ENCODE measurements around the gene COL28A1.
"Not testable (repeated sequence)": the region's sequence is repeated elsewhere in the genome, so short reads cannot be mapped to it uniquely, and the experiment has no call there.

COL28A1 gene

GRCh38 chr7:7516156-7516555 lies 19.5 kb downstream of the COL28A1 start:
- DNase-seq: no peak

- DNase-seq: no peak
These were observed 22.6 kb downstream of the COL28A1 start for GRCh38 chr7:7512861-7513597.

- no peak for DNase-seq
These were observed 24.9 kb downstream of the COL28A1 start for GRCh38 chr7:7510794-7511193.

GRCh38 chr7:7505915-7506314 lies 29.8 kb downstream of the COL28A1 start:
- no peak for DNase-seq

GRCh38 chr7:7504910-7505704 lies 30.6 kb downstream of the COL28A1 start:
- DNase-seq: no peak

GRCh38 chr7:7499892-7500291 lies 35.8 kb downstream of the COL28A1 start:
- DNase-seq: no peak

- no peak for DNase-seq
These were observed 36.8 kb downstream of the COL28A1 start for GRCh38 chr7:7498856-7499255.

- no peak for DNase-seq
These were observed 39.4 kb downstream of the COL28A1 start for GRCh38 chr7:7496311-7496710.

GRCh38 chr7:7495171-7495570 lies 40.5 kb downstream of the COL28A1 start:
- no peak for DNase-seq

- no peak for DNase-seq
These were observed 44.6 kb downstream of the COL28A1 start for GRCh38 chr7:7491044-7491443.

- no peak for DNase-seq
These were observed 45.7 kb downstream of the COL28A1 start for GRCh38 chr7:7490003-7490402.

GRCh38 chr7:7489546-7489945 lies 46.1 kb downstream of the COL28A1 start:
- no peak for DNase-seq

- no peak for DNase-seq
These were observed 49.3 kb downstream of the COL28A1 start for GRCh38 chr7:7486362-7486761.

GRCh38 chr7:7484072-7484471 lies 51.6 kb downstream of the COL28A1 start:
- DNase-seq: no peak

- DNase-seq: no peak
These were observed 53.9 kb downstream of the COL28A1 start for GRCh38 chr7:7481802-7482201.

- DNase-seq: no peak
These were observed 56.3 kb downstream of the COL28A1 start for GRCh38 chr7:7479275-7479805.

GRCh38 chr7:7478569-7478968 lies 57.1 kb downstream of the COL28A1 start:
- DNase-seq: no peak

GRCh38 chr7:7477641-7478040 lies 58.0 kb downstream of the COL28A1 start:
- DNase-seq: not testable (repeated sequence)

- no peak for DNase-seq
These were observed 59.3 kb downstream of the COL28A1 start for GRCh38 chr7:7476381-7476780.

- DNase-seq: no peak
These were observed 60.1 kb downstream of the COL28A1 start for GRCh38 chr7:7475601-7476000.

- no peak for DNase-seq
These were observed 61.2 kb downstream of the COL28A1 start for GRCh38 chr7:7474436-7474835.

GRCh38 chr7:7464991-7465765 lies 70.5 kb downstream of the COL28A1 start:
- DNase-seq: not testable (repeated sequence)

- no peak for DNase-seq
These were observed 81.7 kb downstream of the COL28A1 start for GRCh38 chr7:7454000-7454399.

All from islet precursor cell (in vitro differentiated cells).